ENCODE data around the gene SIM1.

SIM1 gene

GRCh38 chr6:100349366-100349765, 115.4 kb downstream of the SIM1 start:
- no peak for DNase-seq

DNA sequence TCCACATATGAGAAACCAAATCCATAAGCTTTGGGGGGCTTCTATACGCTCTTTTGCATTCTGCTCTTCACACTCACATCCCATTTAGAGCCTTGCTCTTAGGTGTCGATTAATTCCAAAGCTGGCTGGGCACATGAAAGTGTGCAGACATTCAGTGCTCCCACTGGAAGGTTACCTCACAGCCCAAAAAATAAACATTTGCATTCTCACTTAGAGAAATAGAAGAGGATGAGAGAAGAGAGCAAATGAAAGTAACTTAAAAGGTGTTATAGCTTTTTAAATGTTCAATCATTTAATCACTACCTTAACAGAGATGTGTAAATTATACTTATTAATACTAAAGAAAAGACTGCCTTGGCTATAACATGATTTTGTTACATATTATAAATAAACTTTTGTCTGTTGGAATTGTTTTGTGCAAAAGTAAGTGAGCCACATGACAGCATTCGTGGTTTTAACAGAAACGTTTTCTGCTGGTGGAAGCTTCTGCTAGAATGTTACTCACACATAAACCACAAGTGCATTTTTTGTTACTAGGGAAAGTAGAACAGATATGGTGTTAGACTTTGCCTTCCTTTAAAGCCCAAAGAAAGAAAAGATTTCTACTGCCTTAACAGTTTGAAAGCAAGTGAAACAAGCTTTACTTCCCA, 116.7 kb downstream of the SIM1 start:
- DNase-seq, result no peak

DNA sequence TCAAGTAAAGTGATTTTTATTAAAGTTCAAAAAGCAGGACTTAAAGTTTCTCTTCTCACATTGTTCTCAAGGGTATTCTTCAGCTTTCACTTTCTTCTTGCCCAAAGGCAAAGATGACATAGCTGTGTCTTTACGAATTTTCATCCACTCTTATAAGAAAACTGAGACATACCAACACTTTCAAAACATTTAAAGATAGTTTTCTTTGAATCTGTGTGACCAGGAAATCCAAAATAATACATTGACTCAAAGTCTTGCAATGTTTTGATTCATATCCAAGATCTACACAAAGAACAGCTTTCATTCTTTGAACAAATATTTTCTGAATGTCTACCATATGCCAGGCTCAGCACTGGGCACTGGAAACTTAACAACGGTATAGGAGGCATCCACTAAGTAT, 117.9 kb downstream of the SIM1 start:
- DNase-seq, result no peak

DNA sequence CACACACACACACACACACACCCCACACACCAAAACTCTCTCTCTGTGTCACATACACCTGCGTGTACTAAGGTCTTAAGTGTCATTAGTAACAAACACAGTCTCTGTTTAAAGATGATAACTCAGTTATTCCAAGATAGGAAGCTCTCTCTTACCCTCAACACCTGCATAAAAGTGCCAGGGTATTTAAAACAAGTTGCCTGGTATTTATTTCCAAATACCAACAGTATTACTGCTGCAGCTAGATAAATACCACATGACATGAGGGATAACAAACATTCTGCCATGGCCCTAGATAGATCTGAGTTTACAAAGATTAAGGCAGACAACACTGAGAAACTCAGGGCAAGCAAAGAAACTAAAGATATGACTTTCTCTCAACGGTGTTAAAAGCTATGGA, 118.5 kb downstream of the SIM1 start:
- no peak for DNase-seq

DNA sequence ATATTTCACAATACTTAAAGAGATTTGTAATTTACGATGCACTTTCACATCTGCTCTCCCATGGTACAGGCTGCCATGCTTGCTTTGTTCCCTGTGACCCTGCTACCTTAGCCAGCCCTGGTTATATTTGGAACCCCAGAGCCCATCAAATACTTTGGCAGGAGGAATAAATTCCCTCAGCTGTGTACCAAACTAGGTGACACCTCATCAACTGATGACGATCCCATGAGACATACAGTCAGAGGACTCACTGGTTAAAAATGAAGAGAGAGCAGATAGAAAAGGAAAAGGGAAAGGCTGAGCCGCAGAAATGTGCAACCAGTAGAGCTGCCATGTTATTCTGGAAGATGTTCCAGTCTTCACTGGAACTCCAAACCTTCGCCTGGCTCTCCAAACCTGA, 120.0 kb downstream of the SIM1 start:
- DNase-seq, result no peak

GRCh38 chr6:100344321-100344720, 120.4 kb downstream of the SIM1 start:
- DNase-seq, result no peak

GRCh38 chr6:100343316-100344077, 121.2 kb downstream of the SIM1 start:
- no peak for DNase-seq

- DNase-seq, result no peak
Measured at GRCh38 chr6:100342830-100343229, 121.9 kb downstream of the SIM1 start.

GRCh38 chr6:100339574-100340255, 125.0 kb downstream of the SIM1 start:
- no peak for DNase-seq

DNA sequence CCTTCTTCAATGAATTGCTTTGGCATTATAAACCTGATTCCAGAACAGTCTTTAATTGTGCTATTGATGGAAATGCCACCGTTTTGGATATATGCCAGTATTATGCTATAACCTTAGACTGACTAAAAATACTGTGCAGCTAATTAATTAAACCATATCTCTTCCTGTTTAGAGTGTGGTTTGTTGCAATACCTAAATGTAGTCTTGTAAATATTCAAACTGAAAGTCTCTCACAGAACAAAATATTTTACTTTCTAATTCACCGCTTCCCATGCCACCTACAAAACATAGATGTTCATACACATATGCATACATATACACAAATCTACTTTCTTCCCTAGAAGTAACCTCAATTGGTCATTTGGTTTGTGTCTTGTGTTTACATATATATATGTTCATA, 126.6 kb downstream of the SIM1 start:
- no peak for DNase-seq

- no peak for DNase-seq
Measured at GRCh38 chr6:100336876-100337275, 127.8 kb downstream of the SIM1 start.

DNA sequence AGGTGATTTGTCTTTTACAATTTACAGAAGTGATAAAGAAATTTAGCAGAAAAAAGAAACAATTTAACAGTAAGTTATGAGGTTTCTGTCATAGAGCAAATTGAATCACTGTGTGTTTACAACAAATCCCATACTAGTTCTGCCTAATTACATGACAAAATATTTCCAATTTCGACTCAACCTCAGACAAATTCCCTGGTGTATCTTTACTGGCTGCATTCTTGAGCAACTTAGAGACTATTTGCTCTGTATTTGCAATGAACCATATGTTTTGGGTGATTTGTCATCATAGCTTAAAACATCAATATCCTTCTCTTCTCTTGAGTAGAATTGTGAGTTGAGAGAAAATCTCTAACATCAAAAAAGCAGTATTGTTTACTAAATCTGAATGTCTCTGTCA, 128.7 kb downstream of the SIM1 start:
- no peak for DNase-seq
